ENCODE measurements around the gene SPEG. TPM values are rescaled to one million over a fixed set of nuclear protein-coding genes. Genes with fewer than 3 reads are reported as not detected.
A peak's percentile ranks its signal among the peaks of the same experiment; 100 is the strongest.

SPEG gene
- total RNA-seq, 1 donor from 2014 or later: 5.6 TPM

DNA sequence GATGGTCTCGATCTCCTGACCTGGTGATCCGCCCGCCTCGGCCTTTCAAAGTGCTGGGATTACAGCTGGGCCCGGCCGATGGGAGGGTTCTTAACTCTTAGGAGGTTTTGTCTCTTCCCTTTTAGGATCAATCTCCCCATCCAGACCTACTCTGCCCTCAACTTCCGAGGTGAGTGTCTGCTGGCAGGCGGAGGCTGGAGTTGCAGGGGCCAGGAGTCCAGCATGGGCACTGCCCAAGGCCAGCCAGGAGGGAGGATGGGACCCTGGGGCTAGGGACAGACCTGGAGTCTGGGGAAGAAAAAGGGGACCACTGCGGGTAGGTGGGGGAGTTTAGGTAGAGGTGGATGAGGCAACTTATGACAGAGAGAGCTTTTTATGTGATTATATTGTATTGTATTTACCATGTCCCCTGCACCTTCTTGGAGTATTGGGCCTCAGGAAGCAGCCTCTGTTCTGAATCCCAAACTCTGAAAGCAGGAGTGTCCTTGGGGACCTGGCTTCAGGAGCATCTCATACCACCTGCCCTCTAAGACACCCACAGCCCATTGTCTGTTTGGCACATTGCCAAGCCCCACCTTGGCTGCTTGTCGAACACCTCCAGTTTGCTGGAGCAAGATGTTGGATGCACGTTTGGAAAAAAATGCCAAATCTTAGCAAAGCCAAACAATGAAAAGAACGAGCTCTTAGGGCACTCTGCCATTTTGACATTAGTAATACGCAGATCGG lies 10.8 kb upstream of the SPEG start:
- H3K27me3 Mint-ChIP-seq (ENCODE audit: insufficient read depth, low read depth): peaks cover 12% of the 10 kb centered on the region
- no peaks in the 10 kb centered on the region for H3K36me3 ChIP-seq
- no peak overlapping the region for H3K27ac ChIP-seq
- H3K27me3 ChIP-seq: peaks cover 16% of the 10 kb centered on the region
- no peak overlapping the region for H3K27ac Mint-ChIP-seq
- no peak overlapping the region for H3K4me2 ChIP-seq
- no peak for DNase-seq (ENCODE audit: low spot score)
- TF ChIP-seq CTCF (IDR thresholded peaks at IDR 0.05): no peak
- no peak for TF ChIP-seq EZH2 (IDR thresholded peaks at IDR 0.05)
- no peak overlapping the region for H2AFZ ChIP-seq (replicated peaks)
- H3K36me3 Mint-ChIP-seq: no peaks in the 10 kb centered on the region
- no peaks in the 10 kb centered on the region for H3K9me3 ChIP-seq (ENCODE audit: low read depth)
- H3K79me2 ChIP-seq (ENCODE audit: low read depth): no peaks in the 10 kb centered on the region
- H4K20me1 ChIP-seq (ENCODE audit: low read depth): no peaks in the 10 kb centered on the region
- no peak overlapping the region for H3K4me3 Mint-ChIP-seq
- H3F3A ChIP-seq (ENCODE audit: low read depth): no peaks in the 10 kb centered on the region
- no peaks in the 10 kb centered on the region for H3K9me3 Mint-ChIP-seq
- no peak overlapping the region for H3K9ac ChIP-seq
- peaks cover 7% of the 10 kb centered on the region for H3K4me1 ChIP-seq
- no peak overlapping the region for H3K4me3 ChIP-seq
- H3K4me1 Mint-ChIP-seq: peaks cover 28% of the 10 kb centered on the region

- Histone ChIP-seq H3K79me2 (ENCODE audit: low read depth) (no peaks in the 10 kb centered on the region), H4K20me1 (ENCODE audit: low read depth) (no peaks in the 10 kb centered on the region), H3K27ac (no peak overlapping the region), H3K36me3 (no peaks in the 10 kb centered on the region), H3K4me3 (no peak overlapping the region), H3K4me2 (no peak overlapping the region), H3K27me3 (no peaks in the 10 kb centered on the region), H3K4me1 (peaks cover 7% of the 10 kb centered on the region), H2AFZ (replicated peaks) (no peak overlapping the region), H3K9ac (no peak overlapping the region), H3K9me3 (ENCODE audit: low read depth) (no peaks in the 10 kb centered on the region), H3F3A (ENCODE audit: low read depth) (no peaks in the 10 kb centered on the region)
- Mint-ChIP-seq H3K27me3 (ENCODE audit: insufficient read depth, low read depth) (peaks cover 7% of the 10 kb centered on the region), H3K27ac (peak overlapping the region; percentile 42), H3K4me1 (peaks cover 22% of the 10 kb centered on the region), H3K9me3 (no peaks in the 10 kb centered on the region), H3K4me3 (no peak overlapping the region), H3K36me3 (no peaks in the 10 kb centered on the region)
- no peak for DNase-seq (ENCODE audit: low spot score)
- TF ChIP-seq EZH2phosphoT487 (IDR thresholded peaks at IDR 0.05): no peak
- no peak for TF ChIP-seq CTCF (IDR thresholded peaks at IDR 0.05)
- no peak for TF ChIP-seq EZH2 (IDR thresholded peaks at IDR 0.05)
Observed at GRCh38 chr2:219425238-219426067, 9.2 kb upstream of the SPEG start.

GRCh38 chr2:219426068-219426443 lies 8.6 kb upstream of the SPEG start:
- no peaks in the 10 kb centered on the region for H3K27me3 ChIP-seq
- Mint-ChIP-seq H3K27me3 (ENCODE audit: insufficient read depth, low read depth) (peaks cover 7% of the 10 kb centered on the region), H3K27ac (no peak overlapping the region), H3K4me3 (no peak overlapping the region), H3K9me3 (no peaks in the 10 kb centered on the region), H3K4me1 (peaks cover 23% of the 10 kb centered on the region), H3K36me3 (no peaks in the 10 kb centered on the region)
- no peaks in the 10 kb centered on the region for H4K20me1 ChIP-seq (ENCODE audit: low read depth)
- H3K9me3 ChIP-seq (ENCODE audit: low read depth): no peaks in the 10 kb centered on the region
- H3K4me2 ChIP-seq: no peak overlapping the region
- H3K4me1 ChIP-seq: peaks cover 7% of the 10 kb centered on the region
- H3K27ac ChIP-seq: no peak overlapping the region
- no peak for DNase-seq (ENCODE audit: low spot score)
- H2AFZ ChIP-seq (replicated peaks): no peak overlapping the region
- H3K9ac ChIP-seq: no peak overlapping the region
- no peaks in the 10 kb centered on the region for H3F3A ChIP-seq (ENCODE audit: low read depth)
- no peaks in the 10 kb centered on the region for H3K79me2 ChIP-seq (ENCODE audit: low read depth)
- no peaks in the 10 kb centered on the region for H3K36me3 ChIP-seq
- H3K4me3 ChIP-seq: no peak overlapping the region
- TF ChIP-seq EZH2phosphoT487 (IDR thresholded peaks at IDR 0.05) (no peak), EZH2 (IDR thresholded peaks at IDR 0.05) (no peak), CTCF (IDR thresholded peaks at IDR 0.05) (no peak)

All from neural progenitor cell (in vitro differentiated cells).